Endodermal cell (in vitro differentiated cells): ENCODE data around the gene PRKCD. TPM values are rescaled to one million over a fixed set of nuclear protein-coding genes. Genes with fewer than 3 reads are reported as not detected.

Experiments used
- DNase-seq: peaks from one replicate; pipeline ENCODE4 v3.0.0-alpha.2; 2017
- H3K27ac ChIP-seq: 2 replicates; pipeline ENCODE4 v1.5.1; 2013; ENCODE audit warnings: mild to moderate bottlenecking, low read depth, low read length, moderate library complexity
- H3K27me3 ChIP-seq: 2 replicates; pipeline ENCODE4 v1.6.1; 2013; ENCODE audit warnings: mild to moderate bottlenecking, low read length, moderate library complexity; ENCODE audit not compliant: insufficient read depth, control insufficient read depth, poor library complexity, severe bottlenecking
- H3K36me3 ChIP-seq: 2 replicates; pipeline ENCODE4 v1.7.0; 2013; ENCODE audit warnings: mild to moderate bottlenecking, low read length, moderate library complexity; ENCODE audit not compliant: control insufficient read depth, insufficient read depth
- H3K4me1 ChIP-seq: one replicate; pipeline ENCODE4 v1.7.0; 2013; ENCODE audit warnings: low read length; ENCODE audit not compliant: control insufficient read depth, insufficient read depth
- H3K4me3 ChIP-seq: 2 replicates; pipeline ENCODE4 v1.5.1; 2013; ENCODE audit warnings: mild to moderate bottlenecking, low read length, moderate library complexity
- H3K9ac ChIP-seq: 2 replicates; pipeline ENCODE4 v1.6.1; 2013; ENCODE audit warnings: mild to moderate bottlenecking, low read length, moderate library complexity; ENCODE audit not compliant: poor library complexity, severe bottlenecking; ENCODE audit errors: extremely low read depth
- H3K9me3 ChIP-seq: 2 replicates; pipeline ENCODE4 v1.6.1; 2013; ENCODE audit warnings: mild to moderate bottlenecking, low read length, moderate library complexity; ENCODE audit not compliant: control insufficient read depth
- H3K27ac Mint-ChIP-seq: 2 replicates; pipeline ENCODE4 v1.8.0; 2020; ENCODE audit warnings: mixed read lengths
- H3K27me3 Mint-ChIP-seq: 2 replicates; pipeline ENCODE4 v1.8.0; 2021; ENCODE audit warnings: mild to moderate bottlenecking, mixed read lengths; ENCODE audit not compliant: insufficient read depth
- H3K36me3 Mint-ChIP-seq: 2 replicates; pipeline ENCODE4 v1.8.0; 2020; ENCODE audit warnings: low read depth, mixed read lengths
- H3K4me1 Mint-ChIP-seq: 2 replicates; pipeline ENCODE4 v1.8.0; 2020; ENCODE audit warnings: mixed read lengths
- H3K4me3 Mint-ChIP-seq: 2 replicates; pipeline ENCODE4 v1.8.0; 2020; ENCODE audit warnings: mild to moderate bottlenecking, moderate library complexity, mixed read lengths
- H3K9me3 Mint-ChIP-seq: 2 replicates; pipeline ENCODE4 v1.8.0; 2020; ENCODE audit warnings: mild to moderate bottlenecking, mixed read lengths
- WGBS, 2 experiments: methylation state at CpG; one replicate each; pipeline versions ENCODE4 v1.1.5 to v1.1.7; 2013; ENCODE audit warnings: missing lambda C conversion rate in 2 of 2, mixed read lengths in 1 of 2; ENCODE audit not compliant: insufficient coverage in 1 of 2, insufficient read length in 1 of 2; 5-methylcytosine and 5-hydroxymethylcytosine counted together
- total RNA-seq, 2 donors: library from RNA; stranded (reverse); fragmentation: NEBNext Ultra II Directional in 1 of 2; extraction: Animal tissue kit (Norgen Biotek cat#: 25700) in 1 of 2; gene quantifications; 2 replicates in 1 of 2; 3 replicates in 1 of 2; pipeline ENCODE4 v1.2.1, GENCODE V29; 2021
- TF ChIP-seq, protein P1 (sequence below): fragments of 200-600 bp; sonication (generic); conservative IDR thresholded peaks from 2 replicates; pipeline ENCODE4 v1.5.0; 2021; ENCODE audit warnings: antibody characterized with exemption, mild to moderate bottlenecking

Gene PRKCD
- total RNA-seq, 2 donors from 2014 or later: 19.9 to 26.6 TPM

DNA sequence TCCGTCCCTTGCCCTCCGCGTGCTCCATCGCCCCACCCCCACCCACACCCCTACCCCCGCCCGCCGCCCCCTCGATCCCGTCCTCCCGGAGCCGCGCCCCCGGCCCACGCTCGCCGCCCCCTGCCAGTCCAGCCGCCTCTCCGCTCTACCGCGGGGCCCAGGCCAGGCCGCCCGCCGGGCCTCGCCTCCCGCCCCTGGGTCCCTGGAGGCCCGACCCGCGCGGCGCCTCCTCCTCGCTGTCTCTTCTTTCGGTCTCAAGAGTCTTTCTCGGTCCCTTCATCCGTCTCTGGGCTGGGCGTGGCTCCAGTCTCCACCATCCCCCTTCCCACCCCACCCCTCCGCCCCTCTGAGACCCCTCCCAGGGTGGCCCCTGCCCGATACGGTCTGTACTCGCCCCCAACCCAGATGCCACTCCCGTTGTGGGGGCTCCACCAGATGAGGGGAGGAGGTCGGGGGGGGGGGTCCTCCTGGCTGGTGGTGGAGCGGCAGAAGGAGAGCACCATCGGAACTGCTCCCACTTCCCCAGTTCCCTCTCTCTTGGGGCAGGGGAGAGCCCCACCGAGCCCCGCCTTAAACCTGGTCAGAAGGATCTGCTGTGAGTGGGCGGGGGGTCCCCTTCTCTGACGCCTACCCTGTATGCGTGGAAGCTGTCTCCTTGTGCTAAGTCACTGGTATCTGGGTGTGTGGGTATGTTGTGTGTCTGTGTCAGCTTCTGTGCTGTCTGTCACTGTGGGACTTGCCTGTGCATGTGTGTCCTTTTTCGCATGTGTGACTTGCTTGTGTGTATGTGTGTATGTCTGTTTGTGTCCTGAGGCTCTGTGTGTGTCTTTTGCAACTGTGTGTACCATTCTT, 1.0 kb downstream of the PRKCD start:
- peaks cover 12% of the 10 kb centered on the region for H3K4me1 ChIP-seq
- H3K4me3 ChIP-seq: peak overlapping the region; percentile 80
- whole genome bisulfite sequencing, 2 experiments: 9 to 10% methylated on average over 10 to 40 of the region's 49 CpGs
- H3K27me3 Mint-ChIP-seq: peaks cover 6% of the 10 kb centered on the region
- H3K9me3 ChIP-seq: no peaks in the 10 kb centered on the region
- H3K36me3 ChIP-seq: no peaks in the 10 kb centered on the region
- H3K4me1 Mint-ChIP-seq: peaks cover 35% of the 10 kb centered on the region
- H3K27me3 ChIP-seq: peaks cover 5% of the 10 kb centered on the region
- no peaks in the 10 kb centered on the region for H3K36me3 Mint-ChIP-seq
- H3K4me3 Mint-ChIP-seq: peak overlapping the region; percentile 82
- no peak overlapping the region for H3K27ac ChIP-seq
- H3K9me3 Mint-ChIP-seq: no peaks in the 10 kb centered on the region
- peak; percentile 80 for DNase-seq
- H3K9ac ChIP-seq: no peak overlapping the region
- TF ChIP-seq, protein P1, sequence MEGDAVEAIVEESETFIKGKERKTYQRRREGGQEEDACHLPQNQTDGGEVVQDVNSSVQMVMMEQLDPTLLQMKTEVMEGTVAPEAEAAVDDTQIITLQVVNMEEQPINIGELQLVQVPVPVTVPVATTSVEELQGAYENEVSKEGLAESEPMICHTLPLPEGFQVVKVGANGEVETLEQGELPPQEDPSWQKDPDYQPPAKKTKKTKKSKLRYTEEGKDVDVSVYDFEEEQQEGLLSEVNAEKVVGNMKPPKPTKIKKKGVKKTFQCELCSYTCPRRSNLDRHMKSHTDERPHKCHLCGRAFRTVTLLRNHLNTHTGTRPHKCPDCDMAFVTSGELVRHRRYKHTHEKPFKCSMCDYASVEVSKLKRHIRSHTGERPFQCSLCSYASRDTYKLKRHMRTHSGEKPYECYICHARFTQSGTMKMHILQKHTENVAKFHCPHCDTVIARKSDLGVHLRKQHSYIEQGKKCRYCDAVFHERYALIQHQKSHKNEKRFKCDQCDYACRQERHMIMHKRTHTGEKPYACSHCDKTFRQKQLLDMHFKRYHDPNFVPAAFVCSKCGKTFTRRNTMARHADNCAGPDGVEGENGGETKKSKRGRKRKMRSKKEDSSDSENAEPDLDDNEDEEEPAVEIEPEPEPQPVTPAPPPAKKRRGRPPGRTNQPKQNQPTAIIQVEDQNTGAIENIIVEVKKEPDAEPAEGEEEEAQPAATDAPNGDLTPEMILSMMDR: no peak
- H3K27ac Mint-ChIP-seq: peak overlapping the region; percentile 2

DNA sequence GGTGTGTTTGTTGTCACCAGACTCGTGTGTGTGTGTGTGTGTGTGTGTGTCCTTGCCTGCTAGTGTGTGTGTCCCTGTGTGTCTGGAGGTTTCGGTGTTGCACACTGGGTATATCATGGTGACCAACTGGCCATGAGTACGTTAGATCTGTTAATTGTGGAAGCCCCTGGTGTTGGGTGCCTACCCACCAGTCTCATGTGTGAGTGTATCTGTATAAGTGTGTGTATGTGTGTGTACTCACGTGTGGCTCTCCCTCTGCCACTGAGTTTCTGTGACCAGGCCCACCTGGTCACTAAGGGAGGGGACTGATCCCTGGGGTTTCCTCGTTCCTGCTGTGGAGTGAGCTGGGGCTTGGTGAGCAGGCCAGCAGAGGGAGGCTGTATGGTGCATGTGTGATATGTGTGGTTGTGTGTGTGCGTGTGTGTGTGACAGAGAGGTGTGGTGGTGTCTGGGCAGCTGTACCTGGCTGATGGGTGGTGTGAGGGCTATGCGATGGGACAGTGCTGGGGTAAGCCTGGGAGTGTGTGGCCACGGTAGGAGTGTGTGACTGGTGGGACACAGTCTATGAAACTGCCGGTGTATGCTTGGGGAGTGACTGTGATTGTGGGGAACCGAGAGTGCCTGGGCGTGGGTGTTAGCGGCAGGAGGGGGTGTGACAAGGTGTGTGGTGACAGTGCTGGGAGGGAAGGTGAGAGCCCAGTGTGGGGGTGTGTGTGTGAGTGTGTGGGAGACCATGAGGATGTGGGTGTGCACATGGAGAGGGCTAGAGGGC, 1.8 kb downstream of the PRKCD start:
- Mint-ChIP-seq H3K9me3 (no peaks in the 10 kb centered on the region), H3K36me3 (no peaks in the 10 kb centered on the region), H3K27ac (peak overlapping the region; percentile 2), H3K4me1 (peaks cover 31% of the 10 kb centered on the region), H3K4me3 (peak overlapping the region; percentile 82), H3K27me3 (no peaks in the 10 kb centered on the region)
- Histone ChIP-seq H3K27ac (no peak overlapping the region), H3K9me3 (no peaks in the 10 kb centered on the region), H3K4me3 (peak overlapping the region; percentile 70), H3K4me1 (peaks cover 12% of the 10 kb centered on the region), H3K9ac (no peak overlapping the region), H3K36me3 (no peaks in the 10 kb centered on the region), H3K27me3 (peaks cover 5% of the 10 kb centered on the region)
- 83 to 97% methylated on average over 6 to 12 of the region's 12 CpGs for WGBS, 2 experiments
- peak; percentile 63 for DNase-seq
- TF ChIP-seq, protein P1: no peak

DNA sequence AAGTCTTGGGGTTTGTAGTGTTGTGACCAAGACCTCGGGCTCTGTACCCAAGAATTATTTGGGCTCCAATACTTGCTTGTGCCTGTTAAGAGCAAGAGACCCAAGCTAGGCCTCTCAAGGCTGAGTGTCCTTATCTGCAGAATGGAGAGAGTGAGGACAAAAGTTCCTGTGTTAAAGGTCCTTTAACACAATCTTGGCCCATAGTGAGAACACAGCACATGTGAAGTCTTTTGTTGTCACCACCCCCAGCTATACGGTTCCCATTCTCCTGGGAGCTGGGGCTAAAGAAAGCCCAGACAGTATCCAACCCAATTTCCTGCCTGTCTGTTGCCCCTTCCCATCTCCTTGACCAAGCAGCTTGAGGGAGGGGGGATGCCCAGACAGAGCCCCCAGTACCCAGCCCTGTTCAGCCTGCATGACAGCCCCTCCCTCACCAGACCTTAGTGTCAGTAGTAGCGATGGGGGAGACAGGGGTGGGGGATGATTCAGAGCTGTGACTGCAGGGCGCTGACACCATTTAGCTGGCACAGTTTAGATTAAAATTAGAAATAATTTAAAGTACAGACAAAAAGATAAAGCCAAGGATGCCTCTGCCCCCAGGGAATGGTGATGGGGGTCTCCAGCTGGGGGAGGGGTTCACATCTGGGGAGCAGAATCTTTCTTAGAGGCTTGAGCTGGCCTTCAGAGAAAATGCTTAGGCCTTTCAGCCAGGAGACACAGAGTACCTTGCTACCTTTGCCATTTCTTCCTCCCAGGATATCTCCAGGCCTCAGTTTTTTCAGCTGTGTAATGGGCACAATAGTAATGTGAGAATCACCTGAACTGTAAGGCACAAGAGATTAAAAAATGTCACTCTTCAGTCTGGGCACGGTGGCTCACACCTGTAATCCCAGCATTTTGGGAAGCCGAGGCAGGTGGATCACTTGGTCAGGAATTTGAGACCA, 2.7 kb downstream of the PRKCD start:
- Histone ChIP-seq H3K4me1 (peaks cover 12% of the 10 kb centered on the region), H3K9ac (no peak overlapping the region), H3K36me3 (no peaks in the 10 kb centered on the region), H3K27ac (no peak overlapping the region), H3K27me3 (peaks cover 5% of the 10 kb centered on the region), H3K4me3 (peak overlapping the region; percentile 70), H3K9me3 (no peaks in the 10 kb centered on the region)
- peak overlapping the region; percentile 82 for H3K4me3 Mint-ChIP-seq
- TF ChIP-seq, protein P1: no peak
- H3K27ac Mint-ChIP-seq: no peak overlapping the region
- H3K9me3 Mint-ChIP-seq: no peaks in the 10 kb centered on the region
- WGBS, 2 experiments: 84 to 90% methylated on average over 3 to 6 of the region's 6 CpGs
- no peak for DNase-seq
- no peaks in the 10 kb centered on the region for H3K27me3 Mint-ChIP-seq
- H3K4me1 Mint-ChIP-seq: peaks cover 30% of the 10 kb centered on the region
- no peaks in the 10 kb centered on the region for H3K36me3 Mint-ChIP-seq
